Progenitor cell of endocrine pancreas (in vitro differentiated cells): ENCODE results near the gene SCFD2. TPM values are rescaled to one million over a fixed set of nuclear protein-coding genes. Genes with fewer than 3 reads are reported as not detected.

Source experiments
- DNase-seq: peaks from one replicate; pipeline ENCODE4 v3.0.0; 2021; ENCODE audit warnings: low spot score; ENCODE audit not compliant: unreplicated experiment
- H3K27ac Mint-ChIP-seq: 2 replicates; pipeline ENCODE4 v1.8.0; 2021; ENCODE audit warnings: mild to moderate bottlenecking, moderate library complexity, mixed read lengths
- H3K27me3 Mint-ChIP-seq: 2 replicates; pipeline ENCODE4 v1.8.0; 2021; ENCODE audit warnings: mixed read lengths
- H3K36me3 Mint-ChIP-seq: 2 replicates; pipeline ENCODE4 v1.8.0; 2022; ENCODE audit warnings: mixed read lengths; ENCODE audit not compliant: insufficient read depth
- H3K4me1 Mint-ChIP-seq: 2 replicates; pipeline ENCODE4 v1.8.0; 2021; ENCODE audit warnings: low read depth, mixed read lengths
- H3K4me3 Mint-ChIP-seq: 2 replicates; pipeline ENCODE4 v1.8.0; 2021; ENCODE audit warnings: low read depth, mild to moderate bottlenecking, moderate library complexity, mixed read lengths
- H3K9me3 Mint-ChIP-seq: 2 replicates; pipeline ENCODE4 v1.8.0; 2021; ENCODE audit warnings: low read depth, mixed read lengths
- total RNA-seq: library from RNA; stranded (reverse); gene quantifications from 2 replicates; pipeline ENCODE4 v1.2.1, GENCODE V29; 2021
- TF ChIP-seq, protein P1 (sequence below): fragments of 200-600 bp; sonication (generic); IDR thresholded peaks from one replicate; pipeline ENCODE4 v1.5.0; 2021; ENCODE audit warnings: antibody characterized with exemption, mild to moderate bottlenecking; ENCODE audit not compliant: unreplicated experiment

SCFD2 gene
- total RNA-seq, 1 donor from 2014 or later = 12.5 TPM

DNA sequence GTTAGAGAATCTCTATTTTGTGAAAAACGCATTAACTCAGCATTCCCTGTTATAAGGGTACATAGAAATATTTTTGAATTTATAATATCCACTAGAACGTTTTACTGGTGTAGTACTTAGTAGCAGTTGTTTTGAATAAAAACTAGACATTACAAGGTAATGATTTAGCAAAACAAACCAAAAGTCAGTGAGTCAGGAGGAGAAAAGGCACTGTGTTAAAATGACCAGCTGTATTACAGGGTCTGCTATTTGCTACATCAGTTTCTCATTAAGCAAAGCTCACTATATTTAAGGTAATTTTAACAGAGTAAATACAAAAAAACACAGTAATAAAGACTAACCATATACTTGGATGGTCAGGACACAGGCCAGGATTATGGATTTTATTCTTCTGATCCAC lies 351.0 kb downstream of the SCFD2 start:
- Mint-ChIP-seq H3K27ac (no peak overlapping the region), H3K4me1 (peaks cover 37% of the 10 kb centered on the region), H3K36me3 (no peaks in the 10 kb centered on the region), H3K4me3 (no peak overlapping the region), H3K9me3 (peaks cover 3% of the 10 kb centered on the region), H3K27me3 (no peaks in the 10 kb centered on the region)
- TF ChIP-seq, protein P1, sequence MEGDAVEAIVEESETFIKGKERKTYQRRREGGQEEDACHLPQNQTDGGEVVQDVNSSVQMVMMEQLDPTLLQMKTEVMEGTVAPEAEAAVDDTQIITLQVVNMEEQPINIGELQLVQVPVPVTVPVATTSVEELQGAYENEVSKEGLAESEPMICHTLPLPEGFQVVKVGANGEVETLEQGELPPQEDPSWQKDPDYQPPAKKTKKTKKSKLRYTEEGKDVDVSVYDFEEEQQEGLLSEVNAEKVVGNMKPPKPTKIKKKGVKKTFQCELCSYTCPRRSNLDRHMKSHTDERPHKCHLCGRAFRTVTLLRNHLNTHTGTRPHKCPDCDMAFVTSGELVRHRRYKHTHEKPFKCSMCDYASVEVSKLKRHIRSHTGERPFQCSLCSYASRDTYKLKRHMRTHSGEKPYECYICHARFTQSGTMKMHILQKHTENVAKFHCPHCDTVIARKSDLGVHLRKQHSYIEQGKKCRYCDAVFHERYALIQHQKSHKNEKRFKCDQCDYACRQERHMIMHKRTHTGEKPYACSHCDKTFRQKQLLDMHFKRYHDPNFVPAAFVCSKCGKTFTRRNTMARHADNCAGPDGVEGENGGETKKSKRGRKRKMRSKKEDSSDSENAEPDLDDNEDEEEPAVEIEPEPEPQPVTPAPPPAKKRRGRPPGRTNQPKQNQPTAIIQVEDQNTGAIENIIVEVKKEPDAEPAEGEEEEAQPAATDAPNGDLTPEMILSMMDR = no peak
- DNase-seq = no peak

DNA sequence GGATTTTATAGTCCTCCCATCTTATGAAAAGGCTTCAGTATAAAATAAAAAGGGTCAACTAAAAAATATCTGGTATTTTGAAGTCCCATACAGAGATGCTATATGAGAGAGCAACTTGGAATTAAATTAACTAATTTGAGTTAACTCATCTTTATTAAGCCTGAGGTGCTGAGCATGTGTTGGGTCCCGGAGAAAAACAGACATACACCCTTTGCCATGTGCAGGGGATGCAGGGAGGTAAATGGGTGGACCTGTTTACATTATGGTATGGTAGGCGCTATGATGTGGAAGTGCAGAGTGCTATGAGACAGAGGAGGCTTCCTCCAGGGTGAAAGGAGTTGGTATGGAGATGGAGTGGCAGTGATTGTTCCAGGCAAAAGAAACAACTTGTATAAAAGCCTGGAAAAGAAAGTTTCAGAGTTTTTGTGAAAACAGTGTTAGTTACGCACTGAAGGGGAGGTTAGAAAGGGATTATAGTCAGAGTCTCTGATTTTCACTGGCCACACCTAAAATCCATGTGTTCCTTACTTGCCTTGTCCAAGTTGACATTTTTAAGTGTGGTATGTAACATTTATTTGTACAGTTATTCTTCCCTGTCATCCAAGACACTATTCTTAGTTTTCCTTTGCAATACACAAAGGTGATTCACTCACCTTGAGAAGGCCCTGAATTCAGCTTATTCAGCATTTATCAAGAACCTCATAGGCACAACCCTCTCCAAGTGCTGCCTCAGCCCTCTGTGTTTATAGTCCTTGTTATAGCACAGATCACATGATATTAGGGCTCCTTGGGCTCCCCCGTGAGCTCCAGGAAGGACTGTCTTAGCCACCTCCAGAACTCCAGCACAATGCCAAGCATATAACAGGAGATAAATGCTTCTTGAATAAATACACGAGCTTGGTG lies 351.7 kb downstream of the SCFD2 start:
- no peak overlapping the region for H3K4me3 Mint-ChIP-seq
- no peaks in the 10 kb centered on the region for H3K27me3 Mint-ChIP-seq
- no peak for DNase-seq
- H3K36me3 Mint-ChIP-seq = no peaks in the 10 kb centered on the region
- TF ChIP-seq, protein P1 = no peak
- H3K27ac Mint-ChIP-seq = no peak overlapping the region
- H3K9me3 Mint-ChIP-seq = peaks cover 3% of the 10 kb centered on the region
- H3K4me1 Mint-ChIP-seq = peaks cover 39% of the 10 kb centered on the region

DNA sequence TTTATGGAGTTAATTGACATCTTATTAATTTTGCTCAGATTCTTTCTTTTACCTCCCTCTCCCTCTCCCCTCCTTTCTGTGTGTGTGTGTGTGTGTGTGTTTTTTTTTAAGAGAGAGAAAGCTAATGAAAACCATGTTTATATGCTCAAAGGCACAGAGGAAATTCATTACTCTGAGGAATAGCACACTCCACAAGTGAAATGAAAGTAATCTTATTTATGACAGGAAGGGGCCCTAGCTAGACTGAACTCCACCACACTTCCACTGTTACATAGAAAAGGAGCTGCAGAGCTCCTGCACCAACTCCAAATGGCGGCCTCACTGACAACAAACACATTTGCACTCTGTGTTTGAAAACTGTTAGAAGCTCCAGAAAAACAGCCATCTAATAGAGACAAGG lies 353.1 kb downstream of the SCFD2 start:
- H3K4me3 Mint-ChIP-seq = no peak overlapping the region
- peaks cover 35% of the 10 kb centered on the region for H3K4me1 Mint-ChIP-seq
- TF ChIP-seq, protein P1 = no peak
- no peak overlapping the region for H3K27ac Mint-ChIP-seq
- no peaks in the 10 kb centered on the region for H3K36me3 Mint-ChIP-seq
- DNase-seq = no peak
- H3K27me3 Mint-ChIP-seq = no peaks in the 10 kb centered on the region
- H3K9me3 Mint-ChIP-seq = peaks cover 6% of the 10 kb centered on the region

DNA sequence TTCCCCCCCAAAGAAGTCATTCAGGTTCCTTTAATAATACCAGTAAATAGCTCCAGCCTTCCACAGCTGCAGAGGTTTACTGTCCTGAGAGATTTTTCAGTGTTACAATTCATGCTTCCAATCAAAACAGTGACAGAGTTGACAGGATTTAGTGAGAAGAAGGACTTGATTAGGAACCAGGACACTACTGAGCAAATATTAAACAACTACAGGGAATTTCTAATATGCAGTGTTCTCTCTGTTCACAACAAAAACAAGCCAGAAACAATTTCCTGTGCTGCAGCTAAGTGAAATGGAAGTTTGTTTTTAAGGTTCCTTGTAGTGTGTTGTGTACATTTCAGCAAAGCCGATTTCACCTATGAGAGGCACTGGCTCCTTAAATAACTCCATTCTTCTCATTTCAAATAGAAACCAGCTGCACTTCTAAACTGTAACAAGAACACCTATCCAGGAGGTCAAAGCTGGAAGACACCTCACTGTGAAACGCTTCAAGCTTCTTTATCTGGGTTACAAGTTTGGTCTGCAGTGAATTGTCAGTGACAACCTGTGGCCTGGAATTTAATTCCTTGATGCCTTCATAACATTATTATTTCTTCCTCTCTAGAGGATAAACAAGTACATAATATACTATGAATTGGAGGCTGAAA lies 354.5 kb downstream of the SCFD2 start:
- Mint-ChIP-seq H3K27ac (peak overlapping the region; percentile 50), H3K9me3 (peaks cover 4% of the 10 kb centered on the region)
- no peak for DNase-seq

DNA sequence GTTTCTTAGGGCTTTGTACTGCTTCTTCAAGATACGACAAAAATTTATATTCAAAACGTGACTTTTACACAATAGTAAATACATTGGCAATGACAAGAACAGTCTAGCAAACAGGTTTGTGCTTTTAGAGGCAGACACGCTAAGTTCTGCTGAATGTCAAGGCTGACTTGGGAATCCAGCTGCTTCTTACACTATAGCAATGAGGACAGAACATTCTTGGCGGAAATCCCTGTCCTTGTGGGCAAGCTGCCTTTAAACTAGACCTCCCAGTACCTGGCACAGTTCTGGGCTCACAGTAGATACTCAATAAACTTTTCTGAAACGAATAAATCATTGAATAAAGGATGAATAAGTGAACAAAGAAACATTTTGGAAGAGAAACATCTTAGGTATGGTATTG lies 355.5 kb downstream of the SCFD2 start:
- Mint-ChIP-seq H3K36me3 (no peaks in the 10 kb centered on the region), H3K27ac (no peak overlapping the region), H3K4me3 (no peak overlapping the region), H3K9me3 (peaks cover 4% of the 10 kb centered on the region), H3K4me1 (peaks cover 35% of the 10 kb centered on the region), H3K27me3 (no peaks in the 10 kb centered on the region)
- TF ChIP-seq, protein P1 = no peak
- DNase-seq = no peak

More for the DNA sequence above, 354.5 kb downstream of the SCFD2 start:
- Mint-ChIP-seq H3K36me3 (no peaks in the 10 kb centered on the region), H3K4me3 (no peak overlapping the region), H3K27me3 (no peaks in the 10 kb centered on the region), H3K4me1 (peaks cover 35% of the 10 kb centered on the region)
- TF ChIP-seq, protein P1 = no peak
